DOHH2 (cell line): ENCODE results near the gene PLK2.

Source experiments
- EZH2phosphoT487 ChIP-seq: fragments of 200-600 bp; sonication (generic); IDR thresholded peaks from 2 replicates; pipeline ENCODE4 v1.6.1; 2017; ENCODE audit warnings: borderline replicate concordance, mild to moderate bottlenecking, antibody characterized with exemption, low read length, moderate library complexity, mixed read lengths
- TF ChIP-seq, protein P1 (sequence below): fragments of 200-600 bp; sonication (generic); IDR thresholded peaks from one replicate; pipeline ENCODE4 v1.5.1; 2014; ENCODE audit warnings: antibody characterized with exemption, mild to moderate bottlenecking, low read depth, low read length; ENCODE audit not compliant: poor library complexity, severe bottlenecking

DNA sequence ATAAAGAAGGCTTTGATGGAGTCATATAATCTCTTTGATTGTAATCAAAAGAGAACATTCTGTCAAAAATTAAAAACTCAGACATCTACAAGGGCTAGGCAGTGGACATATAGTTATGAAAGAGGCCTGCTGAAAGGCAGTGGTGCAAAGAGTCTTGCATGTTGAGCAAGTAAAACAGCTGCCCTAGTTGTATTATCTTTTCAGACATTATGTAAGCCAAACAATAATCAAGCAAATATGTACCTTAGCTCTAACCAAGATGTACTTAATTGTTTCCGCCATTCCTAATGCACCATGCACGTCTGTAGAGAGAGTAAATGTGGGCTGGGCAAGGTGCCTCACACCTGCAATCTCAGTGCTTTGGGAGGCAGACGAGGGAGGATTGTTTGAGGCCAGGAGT, 45.6 kb upstream of the PLK2 start:
- TF ChIP-seq, protein P1, sequence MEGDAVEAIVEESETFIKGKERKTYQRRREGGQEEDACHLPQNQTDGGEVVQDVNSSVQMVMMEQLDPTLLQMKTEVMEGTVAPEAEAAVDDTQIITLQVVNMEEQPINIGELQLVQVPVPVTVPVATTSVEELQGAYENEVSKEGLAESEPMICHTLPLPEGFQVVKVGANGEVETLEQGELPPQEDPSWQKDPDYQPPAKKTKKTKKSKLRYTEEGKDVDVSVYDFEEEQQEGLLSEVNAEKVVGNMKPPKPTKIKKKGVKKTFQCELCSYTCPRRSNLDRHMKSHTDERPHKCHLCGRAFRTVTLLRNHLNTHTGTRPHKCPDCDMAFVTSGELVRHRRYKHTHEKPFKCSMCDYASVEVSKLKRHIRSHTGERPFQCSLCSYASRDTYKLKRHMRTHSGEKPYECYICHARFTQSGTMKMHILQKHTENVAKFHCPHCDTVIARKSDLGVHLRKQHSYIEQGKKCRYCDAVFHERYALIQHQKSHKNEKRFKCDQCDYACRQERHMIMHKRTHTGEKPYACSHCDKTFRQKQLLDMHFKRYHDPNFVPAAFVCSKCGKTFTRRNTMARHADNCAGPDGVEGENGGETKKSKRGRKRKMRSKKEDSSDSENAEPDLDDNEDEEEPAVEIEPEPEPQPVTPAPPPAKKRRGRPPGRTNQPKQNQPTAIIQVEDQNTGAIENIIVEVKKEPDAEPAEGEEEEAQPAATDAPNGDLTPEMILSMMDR = no peak
- TF ChIP-seq EZH2phosphoT487 = no peak
